Ishikawa (cell line): ENCODE data around the gene DAB2.

Source experiments
- CEBPB ChIP-seq: IDR thresholded peaks from 2 replicates; pipeline ENCODE4 v1.6.1; 2012
- EP300 ChIP-seq: IDR thresholded peaks from 2 replicates; pipeline ENCODE4 v1.6.1; 2012; ENCODE audit warnings: borderline replicate concordance
- FOXM1 ChIP-seq: IDR thresholded peaks from 2 replicates; pipeline ENCODE4 v1.6.1; 2012; ENCODE audit warnings: low read depth, borderline replicate concordance
- MAX ChIP-seq: IDR thresholded peaks from 2 replicates; pipeline ENCODE4 v1.6.1; 2012
- RAD21 ChIP-seq: IDR thresholded peaks from 2 replicates; pipeline ENCODE4 v1.6.1; 2012; ENCODE audit warnings: low read depth
- REST ChIP-seq: IDR thresholded peaks from 2 replicates; pipeline ENCODE4 v1.6.1; 2012; ENCODE audit warnings: low read depth, mild to moderate bottlenecking
- TAF1 ChIP-seq: IDR thresholded peaks from 2 replicates; pipeline ENCODE4 v1.6.1; 2012; ENCODE audit warnings: low read depth, mild to moderate bottlenecking
- TCF12 ChIP-seq: IDR thresholded peaks from 2 replicates; pipeline ENCODE4 v1.6.1; 2012; ENCODE audit warnings: low read depth
- YY1 ChIP-seq: IDR thresholded peaks from 2 replicates; pipeline ENCODE4 v1.6.1; 2012; ENCODE audit warnings: low read depth
- ZBTB7A ChIP-seq: IDR thresholded peaks from 2 replicates; pipeline ENCODE4 v1.6.1; 2012; ENCODE audit warnings: low read depth

- no peak for TF ChIP-seq CEBPB
- TF ChIP-seq FOXM1 = no peak
- no peak for TF ChIP-seq ZBTB7A
- no peak for TF ChIP-seq EP300
- no peak for TF ChIP-seq TCF12
- no peak for TF ChIP-seq MAX
- TF ChIP-seq REST = no peak
- no peak for TF ChIP-seq YY1
- TF ChIP-seq TAF1 = no peak
- TF ChIP-seq RAD21 = no peak
Measured at GRCh38 chr5:39470811-39471210, 46.0 kb upstream of the DAB2 start.
